Measurements from ENCODE around the gene SLC6A17.
A peak's percentile ranks its signal among the peaks of the same experiment; 100 is the strongest.

The SLC6A17 gene

GRCh38 chr1:110174961-110175360 lies 24.7 kb downstream of the SLC6A17 start:
- no peak for DNase-seq (ENCODE audit: low read depth)

DNA sequence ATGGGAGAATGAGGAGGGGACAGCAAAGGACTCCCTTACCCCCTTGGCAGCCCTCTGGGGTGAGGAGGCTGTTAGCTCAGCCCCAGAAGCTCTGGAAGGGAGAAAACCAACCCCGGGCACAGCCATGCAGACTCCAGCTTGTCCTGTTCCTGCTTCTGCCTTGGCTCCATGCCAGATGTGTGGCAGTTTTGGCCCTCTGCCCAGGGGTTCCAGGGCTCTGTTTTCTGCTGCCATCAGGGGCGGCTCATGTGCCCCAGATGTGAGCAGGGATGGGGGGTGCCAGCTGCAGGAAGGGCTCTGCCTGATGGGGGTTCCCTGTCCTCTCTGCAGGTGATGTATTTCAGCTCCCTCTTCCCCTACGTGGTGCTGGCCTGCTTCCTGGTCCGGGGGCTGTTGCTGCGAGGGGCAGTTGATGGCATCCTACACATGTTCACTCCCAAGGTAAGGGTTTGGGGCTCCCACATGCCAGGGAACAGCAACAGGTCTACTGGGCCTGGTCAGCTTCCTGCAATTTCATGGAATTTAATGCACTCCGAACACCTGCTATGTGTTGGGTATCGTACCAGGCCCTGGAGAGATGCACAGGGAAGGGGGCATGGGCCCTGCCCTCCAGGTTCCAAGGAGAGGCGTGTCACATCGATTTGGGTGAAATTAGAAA lies 26.1 kb downstream of the SLC6A17 start:
- DNase-seq (ENCODE audit: low read depth), result no peak

GRCh38 chr1:110177775-110178174 lies 27.5 kb downstream of the SLC6A17 start:
- DNase-seq (ENCODE audit: low read depth), result no peak

GRCh38 chr1:110183642-110184167 lies 33.4 kb downstream of the SLC6A17 start:
- no peak for DNase-seq (ENCODE audit: low read depth)

GRCh38 chr1:110184446-110184845 lies 34.2 kb downstream of the SLC6A17 start:
- DNase-seq (ENCODE audit: low read depth), result no peak

DNA sequence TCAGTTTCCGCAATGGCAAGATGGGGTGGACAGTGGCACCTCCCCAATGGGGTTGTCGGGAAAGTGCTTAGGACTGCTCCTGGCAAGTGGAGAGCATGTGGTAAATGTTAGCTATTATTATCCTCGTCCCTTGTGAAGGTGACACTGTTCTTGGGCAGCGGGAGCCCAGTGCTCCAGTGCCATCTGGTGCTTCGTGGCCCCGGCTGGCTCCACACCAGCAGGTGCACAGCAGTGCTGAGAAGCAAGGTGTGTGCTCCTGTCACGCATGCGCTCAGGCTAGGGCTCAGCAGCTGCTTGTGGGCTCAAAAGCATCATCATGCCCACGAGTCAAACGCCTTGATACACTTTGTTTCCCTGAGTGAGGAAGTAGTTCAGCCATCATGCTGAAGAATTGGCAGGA lies 34.9 kb downstream of the SLC6A17 start:
- DNase-seq (ENCODE audit: low read depth), result no peak

DNA sequence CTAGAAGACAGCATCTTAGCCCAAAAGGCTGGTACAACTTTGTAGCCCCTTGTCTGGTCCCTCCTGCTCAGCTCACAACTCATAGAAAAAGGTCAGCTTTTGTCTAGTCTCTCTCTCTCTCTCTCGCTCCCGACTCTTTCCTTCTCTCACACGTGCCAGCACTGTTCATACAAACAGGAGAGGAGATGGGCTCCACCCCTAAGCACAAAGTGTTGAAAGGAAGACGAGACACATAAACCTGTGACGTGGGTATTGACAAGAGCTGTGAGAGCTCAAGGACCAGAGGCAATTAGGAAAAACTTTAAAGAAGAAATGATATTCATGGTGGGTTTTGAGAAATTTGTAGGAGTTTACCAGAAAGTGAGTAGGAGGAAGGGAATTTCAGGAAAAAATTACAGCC lies 36.3 kb downstream of the SLC6A17 start:
- no peak for DNase-seq (ENCODE audit: low read depth)

DNA sequence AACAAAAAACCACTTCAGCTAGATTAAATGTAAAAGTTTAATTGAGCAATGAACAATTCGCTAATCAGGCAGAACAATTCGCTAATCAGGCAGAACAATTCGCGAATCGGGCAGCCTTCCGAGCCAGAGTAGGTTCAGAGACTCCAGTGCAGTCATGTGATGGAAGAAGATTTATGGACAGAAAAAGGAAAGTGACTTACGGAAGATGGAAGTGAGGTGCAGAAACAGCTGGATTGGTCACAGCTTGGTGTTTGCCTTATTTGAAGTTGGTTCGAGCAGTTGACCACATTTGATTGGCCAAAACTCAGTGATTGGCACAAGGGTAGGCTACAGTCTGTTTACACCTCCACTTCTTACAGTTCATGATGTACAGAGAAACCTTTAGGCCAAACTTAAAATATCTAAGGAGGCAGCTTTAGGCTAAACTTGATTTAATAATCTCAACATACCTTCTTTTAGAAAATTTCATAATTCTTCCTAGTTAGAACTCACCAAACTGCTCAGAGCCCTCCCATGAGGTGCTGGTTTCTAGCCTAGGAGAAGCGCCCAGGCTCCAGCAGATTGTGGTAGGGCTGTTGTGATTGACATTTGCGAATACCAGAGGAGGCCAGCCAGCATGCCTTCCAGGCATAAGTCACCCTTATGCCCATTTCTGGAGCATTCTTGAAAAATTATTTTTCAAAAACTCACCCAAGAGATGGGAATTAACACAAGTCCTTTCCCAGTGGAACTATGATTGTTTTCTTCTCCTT lies 37.0 kb downstream of the SLC6A17 start:
- peak; percentile 69 for DNase-seq (ENCODE audit: low read depth)

GRCh38 chr1:110188035-110188618 lies 37.8 kb downstream of the SLC6A17 start:
- DNase-seq (ENCODE audit: low read depth), result peak; percentile 44

DNA sequence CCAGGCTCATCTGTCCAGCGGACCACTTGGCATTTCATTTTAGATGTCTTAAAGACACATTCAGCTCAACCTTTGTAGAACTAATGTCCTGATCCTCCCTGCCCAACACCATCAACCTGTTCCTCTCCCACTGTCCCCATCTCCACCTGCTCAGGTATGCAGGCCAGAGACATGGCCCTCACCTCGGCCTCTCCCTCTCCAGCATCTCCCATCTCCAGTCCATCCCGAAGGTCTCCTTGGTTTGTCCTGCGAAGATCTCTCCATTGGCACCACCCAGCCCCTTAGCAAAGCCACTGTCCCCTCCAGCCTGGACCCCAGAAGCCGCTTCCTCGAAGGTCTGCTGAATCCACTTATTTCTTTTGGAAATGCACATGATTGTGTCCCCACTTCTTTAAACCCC lies 38.9 kb downstream of the SLC6A17 start:
- no peak for DNase-seq (ENCODE audit: low read depth)

DNA sequence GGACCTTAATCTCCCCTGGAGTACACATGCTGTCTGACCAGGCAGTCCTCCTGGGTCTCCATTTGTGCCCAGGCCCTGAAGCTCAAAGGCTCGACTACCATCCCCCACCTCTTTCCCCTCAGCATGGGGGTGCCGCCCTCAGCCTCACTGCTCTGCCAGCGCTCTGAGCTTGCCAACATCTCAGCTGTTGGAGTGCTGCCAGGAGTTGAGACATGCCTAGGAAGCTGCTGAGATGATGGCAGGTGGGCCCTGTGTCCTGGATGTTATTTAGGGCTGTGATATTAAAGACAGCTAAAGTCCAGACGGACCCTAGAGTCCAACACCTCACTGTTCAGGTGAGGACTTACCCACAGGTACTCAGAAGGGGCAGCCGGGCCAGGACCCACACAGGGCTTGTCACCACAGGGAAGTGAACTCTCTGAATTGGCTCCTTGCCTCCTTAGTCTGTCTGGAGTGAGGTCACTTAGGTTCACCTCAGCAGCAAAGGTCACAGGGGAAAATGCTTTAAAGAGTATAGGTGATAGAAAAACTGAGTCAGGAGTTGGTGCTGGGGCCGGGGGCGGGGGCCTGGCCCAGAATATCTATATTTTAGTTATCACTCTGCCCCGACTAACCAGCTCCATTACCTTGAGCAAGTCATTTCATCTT lies 40.1 kb downstream of the SLC6A17 start:
- DNase-seq (ENCODE audit: low read depth), result no peak

DNA sequence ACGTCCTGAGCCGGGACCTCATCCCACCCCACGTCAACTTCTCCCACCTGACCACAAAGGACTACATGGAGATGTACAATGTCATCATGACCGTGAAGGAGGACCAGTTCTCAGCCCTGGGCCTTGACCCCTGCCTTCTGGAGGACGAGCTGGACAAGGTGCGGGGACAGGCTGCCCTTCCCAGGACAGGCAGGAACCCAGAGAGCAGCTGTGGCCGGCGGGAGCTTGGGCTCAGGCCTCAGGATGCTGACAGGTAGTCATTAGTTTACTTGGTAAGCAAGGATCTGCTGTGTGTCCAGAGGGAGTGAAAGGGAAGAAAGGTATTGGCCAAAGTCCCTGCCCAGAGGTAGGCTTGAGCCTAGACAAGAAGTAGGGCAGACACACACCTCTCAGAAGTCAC lies 42.2 kb downstream of the SLC6A17 start:
- no peak for DNase-seq (ENCODE audit: low read depth)

GRCh38 chr1:110195196-110195595 lies 44.9 kb downstream of the SLC6A17 start:
- DNase-seq (ENCODE audit: low read depth), result no peak

DNA sequence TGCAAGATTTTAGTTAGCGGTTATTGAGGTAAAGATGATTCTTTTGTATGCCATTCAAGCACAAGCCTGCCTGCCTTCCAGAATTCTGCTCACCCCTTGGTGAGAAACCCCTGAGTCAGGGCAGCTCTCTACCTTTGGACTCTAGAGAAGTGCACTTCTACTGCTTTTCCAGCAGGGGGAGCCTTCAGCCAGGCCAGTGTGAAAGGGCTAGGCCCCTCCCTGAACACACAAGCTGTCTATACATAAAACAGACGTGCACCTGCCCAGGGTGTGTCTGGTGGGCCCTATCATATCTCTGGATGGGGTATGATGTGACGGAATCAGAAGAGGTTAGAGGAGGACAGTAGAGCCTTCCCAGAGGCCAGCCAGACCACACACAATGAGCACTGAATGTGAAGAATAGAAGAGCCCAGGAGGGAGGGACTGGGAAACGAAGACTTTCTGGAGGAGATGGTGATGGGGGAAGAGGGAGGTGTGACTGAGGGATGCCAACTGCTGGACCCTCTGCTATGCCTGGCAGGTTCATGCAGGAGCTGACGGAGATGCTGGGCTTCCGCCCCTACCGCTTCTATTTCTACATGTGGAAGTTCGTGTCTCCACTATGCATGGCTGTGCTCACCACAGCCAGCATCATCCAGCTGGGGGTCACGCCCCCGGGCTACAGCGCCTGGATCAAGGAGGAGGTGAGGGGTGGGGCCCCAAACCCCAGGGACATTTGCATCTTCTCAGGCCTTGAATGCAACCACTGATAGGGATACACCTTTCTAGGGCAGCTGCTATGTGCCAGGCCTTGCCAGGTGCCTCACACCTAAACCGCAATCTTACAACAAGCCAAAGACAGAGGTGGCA lies 46.8 kb downstream of the SLC6A17 start:
- DNase-seq (ENCODE audit: low read depth), result no peak

- DNase-seq (ENCODE audit: low read depth), result no peak
These were observed 47.8 kb downstream of the SLC6A17 start for GRCh38 chr1:110197905-110198629.

GRCh38 chr1:110198746-110199145 lies 48.5 kb downstream of the SLC6A17 start:
- DNase-seq (ENCODE audit: low read depth), result no peak

- DNase-seq (ENCODE audit: low read depth), result no peak
These were observed 49.9 kb downstream of the SLC6A17 start for GRCh38 chr1:110200190-110200589.

DNA sequence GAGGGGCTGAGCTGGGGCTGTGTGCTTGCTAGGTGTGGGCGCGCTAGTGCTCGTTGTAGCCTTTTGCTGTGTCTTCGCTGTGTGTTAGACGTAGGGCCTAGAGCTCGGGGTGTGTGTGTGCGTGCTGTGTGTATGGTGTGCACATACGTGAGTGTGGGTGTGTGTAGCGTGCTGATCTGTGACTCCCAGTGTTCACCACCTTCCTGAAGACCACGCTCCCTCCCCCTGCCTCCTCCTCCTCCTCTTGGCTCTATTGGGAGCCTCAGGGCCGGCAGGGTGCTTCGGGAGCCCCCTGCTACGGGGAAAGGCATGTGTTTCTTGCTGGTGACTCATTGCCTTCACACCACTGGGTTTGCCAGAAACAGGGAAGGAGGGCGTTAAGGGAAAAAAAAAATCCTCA lies 50.4 kb downstream of the SLC6A17 start:
- DNase-seq (ENCODE audit: low read depth), result no peak

DNA sequence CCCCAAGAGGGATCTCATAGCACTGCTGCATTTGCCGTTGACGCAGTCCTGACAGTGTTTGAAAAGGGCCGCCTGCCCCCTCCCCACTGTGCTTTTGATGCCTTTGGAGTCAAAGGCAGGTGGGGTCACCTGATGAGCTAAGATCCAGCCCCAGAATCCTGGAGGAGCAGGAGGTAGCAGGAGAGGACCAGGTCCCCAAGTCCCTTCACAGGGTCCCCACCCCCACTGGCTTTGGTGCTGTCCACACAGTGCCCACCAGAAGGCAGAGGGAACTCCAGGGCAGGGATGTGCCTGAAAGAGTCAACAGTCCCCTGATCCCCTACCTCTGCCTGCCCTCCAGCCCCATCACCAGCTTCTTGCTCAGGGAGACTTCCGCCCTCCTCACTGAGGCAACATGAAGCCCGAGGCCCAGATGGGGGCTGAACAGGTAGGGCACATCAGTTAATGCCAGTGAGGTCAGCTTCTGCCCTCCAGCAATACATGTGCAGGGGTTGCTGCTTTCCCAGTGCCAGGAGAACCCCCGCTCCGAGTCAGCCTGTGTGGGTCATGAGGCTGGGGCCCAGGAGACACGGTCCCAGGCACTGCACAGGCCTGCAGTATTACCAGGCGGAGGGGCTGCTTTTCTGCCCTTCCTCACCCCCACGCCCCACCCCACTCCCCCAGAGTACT lies 51.0 kb downstream of the SLC6A17 start:
- no peak for DNase-seq (ENCODE audit: low read depth)

DNA sequence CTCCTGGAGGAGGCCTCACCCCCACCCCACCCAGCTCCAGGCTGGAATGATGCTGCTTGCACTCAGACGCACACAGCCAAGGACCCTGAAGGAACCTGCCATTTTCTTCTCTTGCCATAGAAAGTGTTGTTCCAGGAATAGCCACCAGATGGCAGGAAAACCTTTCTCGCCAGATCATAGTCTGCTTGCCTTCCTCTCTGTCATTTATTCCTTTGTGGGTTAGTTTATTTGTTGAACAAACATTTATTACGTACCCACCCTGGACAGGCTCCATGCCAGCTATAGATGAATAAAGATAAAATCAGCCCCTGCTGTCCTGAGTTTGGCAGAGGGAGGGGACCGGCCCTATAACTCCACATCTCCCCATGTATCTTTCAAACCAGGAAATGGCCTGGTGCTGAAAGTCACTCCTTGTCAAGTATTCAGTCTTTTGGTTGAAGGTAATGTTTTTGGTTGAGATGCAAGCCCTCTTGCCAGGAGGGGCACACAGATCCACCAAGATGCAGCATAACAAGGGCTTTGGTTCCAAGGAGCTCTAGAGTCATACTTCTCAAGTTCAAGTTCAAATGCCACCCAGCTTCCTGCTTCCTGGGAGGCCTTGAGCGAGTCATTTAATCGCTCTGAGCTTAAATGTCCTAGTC lies 52.8 kb downstream of the SLC6A17 start:
- peak; percentile 48 for DNase-seq (ENCODE audit: low read depth)
